ENCODE measurements around the gene LMNTD2.

Gene LMNTD2

GRCh38 chr11:551596-551995, 8.9 kb downstream of the LMNTD2 start:
- H3K36me3 ChIP-seq (replicated peaks in 1 of 2; ENCODE audit: control insufficient read depth in 2 of 2, insufficient read depth in 2 of 2, low read length in 2 of 2), result no peaks in the 10 kb centered on the region
- DNase-seq (ENCODE audit: low spot score), result no peak
- no peak overlapping the region for H3K23ac ChIP-seq (ENCODE audit: low read depth, low read length, poor library complexity)
- no CpG with 5 or more reads among the region's 12 CpGs for WGBS, 2 donors (ENCODE audit: extremely low coverage in 2 of 2, insufficient read length in 2 of 2, insufficient replicate concordance in 1 of 2)
- no peak overlapping the region for H4K91ac ChIP-seq (ENCODE audit: low read depth, low read length, poor library complexity)
- no peak overlapping the region for H3K14ac ChIP-seq (ENCODE audit: low read length)
- no peak overlapping the region for H2BK12ac ChIP-seq (ENCODE audit: low read length)
- no peaks in the 10 kb centered on the region for H3K9me3 ChIP-seq (replicated peaks in 1 of 2; ENCODE audit: control insufficient read depth in 2 of 2, insufficient read depth in 1 of 2, low read depth in 1 of 2, low read length in 2 of 2)
- H4K8ac ChIP-seq (ENCODE audit: low read depth, low read length), result no peak overlapping the region
- H3K27ac ChIP-seq (replicated peaks; ENCODE audit: low read length), result no peak overlapping the region
- no peak overlapping the region for H3K4ac ChIP-seq (ENCODE audit: low read length)
- H3K9ac ChIP-seq (ENCODE audit: low read depth, low read length, poor library complexity), result no peak overlapping the region
- H3K79me1 ChIP-seq (ENCODE audit: low read depth, low read length), result no peaks in the 10 kb centered on the region
- H2BK120ac ChIP-seq (ENCODE audit: low read depth, low read length), result no peak overlapping the region
- no peak overlapping the region for H3K18ac ChIP-seq (ENCODE audit: low read length)
- H2AK5ac ChIP-seq (ENCODE audit: low read depth, low read length), result peak overlapping the region; percentile 89
- no peak overlapping the region for H2AFZ ChIP-seq (ENCODE audit: low read length)
- H3K4me2 ChIP-seq (ENCODE audit: insufficient read depth, low read length, poor library complexity, severe bottlenecking), result no peak overlapping the region
- H3K4me1 ChIP-seq (ENCODE audit: control insufficient read depth in 2 of 2, insufficient read depth in 1 of 2, low read depth in 1 of 2, low read length in 2 of 2), result peaks cover 2 to 7% of the 10 kb centered on the region in 2 donors
- H2BK15ac ChIP-seq (ENCODE audit: low read length), result no peak overlapping the region
- peak overlapping the region; percentile 75 for H2BK5ac ChIP-seq (ENCODE audit: low read length)
- H3K27me3 ChIP-seq (ENCODE audit: control insufficient read depth in 3 of 3, insufficient read depth in 3 of 3, low read depth in 1 of 3, low read length in 3 of 3), result peaks cover 11 to 18% (median 17%) of the 10 kb centered on the region in 3 experiments
- no peak overlapping the region for H3K4me3 ChIP-seq (ENCODE audit: low read length in 2 of 2)

DNA sequence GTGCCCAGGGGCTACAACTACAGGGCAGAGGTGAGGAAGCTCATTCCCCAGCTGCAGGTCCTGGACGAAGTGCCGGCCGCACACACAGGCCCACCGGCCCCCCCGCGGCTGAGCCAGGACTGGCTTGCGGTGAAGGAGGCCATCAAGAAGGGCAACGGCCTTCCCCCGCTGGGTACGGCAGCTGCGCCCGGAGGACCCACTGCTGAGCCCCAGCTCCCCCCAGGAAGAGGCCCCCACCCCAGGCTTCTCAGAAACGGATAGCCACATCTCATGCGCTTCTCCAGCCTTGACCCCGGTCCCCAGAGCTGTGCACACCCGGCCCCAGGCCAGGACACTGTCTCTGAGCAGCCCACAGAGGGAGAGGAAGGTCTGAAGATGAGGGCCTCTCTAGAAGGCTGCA, 9.4 kb downstream of the LMNTD2 start:
- no peak overlapping the region for H3K4me3 ChIP-seq (ENCODE audit: low read length in 2 of 2)
- no peak overlapping the region for H3K4me2 ChIP-seq (ENCODE audit: insufficient read depth, low read length, poor library complexity, severe bottlenecking)
- peak overlapping the region; percentile 89 for H2AK5ac ChIP-seq (ENCODE audit: low read depth, low read length)
- H3K36me3 ChIP-seq (replicated peaks in 1 of 2; ENCODE audit: control insufficient read depth in 2 of 2, insufficient read depth in 2 of 2, low read length in 2 of 2), result no peaks in the 10 kb centered on the region
- H3K23ac ChIP-seq (ENCODE audit: low read depth, low read length, poor library complexity), result no peak overlapping the region
- H3K9ac ChIP-seq (ENCODE audit: low read depth, low read length, poor library complexity), result no peak overlapping the region
- no peak overlapping the region for H2BK120ac ChIP-seq (ENCODE audit: low read depth, low read length)
- peak overlapping the region; percentile 11 for H3K18ac ChIP-seq (ENCODE audit: low read length)
- no peak overlapping the region for H2BK15ac ChIP-seq (ENCODE audit: low read length)
- no peak for DNase-seq (ENCODE audit: low spot score)
- H3K4ac ChIP-seq (ENCODE audit: low read length), result no peak overlapping the region
- no peak overlapping the region for H4K91ac ChIP-seq (ENCODE audit: low read depth, low read length, poor library complexity)
- H3K79me1 ChIP-seq (ENCODE audit: low read depth, low read length), result no peaks in the 10 kb centered on the region
- H3K9me3 ChIP-seq (replicated peaks in 1 of 2; ENCODE audit: control insufficient read depth in 2 of 2, insufficient read depth in 1 of 2, low read depth in 1 of 2, low read length in 2 of 2), result no peaks in the 10 kb centered on the region
- H4K8ac ChIP-seq (ENCODE audit: low read depth, low read length), result no peak overlapping the region
- WGBS, 2 donors (ENCODE audit: extremely low coverage in 2 of 2, insufficient read length in 2 of 2, insufficient replicate concordance in 1 of 2), result no CpG with 5 or more reads among the region's 16 CpGs
- H2AFZ ChIP-seq (ENCODE audit: low read length), result no peak overlapping the region
- peaks cover 6 to 14% (median 12%) of the 10 kb centered on the region in 3 experiments for H3K27me3 ChIP-seq (ENCODE audit: control insufficient read depth in 3 of 3, insufficient read depth in 3 of 3, low read depth in 1 of 3, low read length in 3 of 3)
- peaks cover 0 to 7% of the 10 kb centered on the region in 2 donors for H3K4me1 ChIP-seq (ENCODE audit: control insufficient read depth in 2 of 2, insufficient read depth in 1 of 2, low read depth in 1 of 2, low read length in 2 of 2)
- no peak overlapping the region for H2BK5ac ChIP-seq (ENCODE audit: low read length)
- no peak overlapping the region for H2BK12ac ChIP-seq (ENCODE audit: low read length)
- H3K14ac ChIP-seq (ENCODE audit: low read length), result no peak overlapping the region
- no peak overlapping the region for H3K27ac ChIP-seq (replicated peaks; ENCODE audit: low read length)

- H3K4ac ChIP-seq (ENCODE audit: low read length), result peak overlapping the region; percentile 66
These were observed 9.8 kb downstream of the LMNTD2 start for GRCh38 chr11:550746-551085.

DNA sequence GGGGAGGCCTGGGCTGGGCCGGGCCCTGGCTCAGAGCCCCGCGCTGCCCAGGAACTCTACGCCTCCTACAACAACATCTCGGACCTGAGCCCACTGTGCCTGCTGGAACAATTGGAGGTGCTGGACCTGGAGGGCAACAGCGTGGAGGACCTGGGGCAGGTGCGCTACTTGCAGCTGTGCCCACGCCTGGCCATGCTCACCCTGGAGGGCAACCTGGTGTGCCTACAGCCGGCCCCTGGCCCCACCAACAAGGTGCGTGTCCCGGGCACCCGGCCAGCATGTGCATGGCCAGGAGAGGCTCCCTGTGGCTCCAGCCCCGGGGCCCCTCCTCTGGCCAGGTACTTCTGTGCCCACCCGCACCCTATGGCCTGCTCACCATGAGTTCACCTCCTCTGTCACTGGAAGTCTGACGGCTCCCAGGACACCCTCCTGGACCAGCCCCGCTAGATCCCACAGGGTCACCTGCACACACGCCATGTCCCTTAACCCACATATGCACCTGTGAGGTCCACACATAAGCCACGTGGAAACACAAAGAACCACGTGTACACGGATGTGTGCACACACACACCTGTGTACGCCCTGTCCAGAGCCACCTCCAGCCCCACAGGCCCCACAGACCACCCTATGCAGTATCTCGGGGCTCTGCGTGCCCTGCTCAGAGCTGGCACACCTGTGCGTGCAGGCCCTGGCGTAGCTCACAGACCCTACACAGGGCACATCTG, 10.4 kb downstream of the LMNTD2 start:
- no peak overlapping the region for H3K14ac ChIP-seq (ENCODE audit: low read length)
- peak overlapping the region in 1 of 2 donors; percentile 10 for H3K4me3 ChIP-seq (ENCODE audit: low read length in 2 of 2)
- H3K9ac ChIP-seq (ENCODE audit: low read depth, low read length, poor library complexity), result peak overlapping the region; percentile 9
- no peak overlapping the region for H4K91ac ChIP-seq (ENCODE audit: low read depth, low read length, poor library complexity)
- H3K27me3 ChIP-seq (ENCODE audit: control insufficient read depth in 3 of 3, insufficient read depth in 3 of 3, low read depth in 1 of 3, low read length in 3 of 3), result peaks cover 0 to 6% (median 4%) of the 10 kb centered on the region in 3 experiments
- H2BK5ac ChIP-seq (ENCODE audit: low read length), result peak overlapping the region; percentile 66
- peak overlapping the region; percentile 89 for H2AK5ac ChIP-seq (ENCODE audit: low read depth, low read length)
- H2BK15ac ChIP-seq (ENCODE audit: low read length), result peak overlapping the region; percentile 58
- peaks cover 0 to 6% of the 10 kb centered on the region in 2 donors for H3K4me1 ChIP-seq (ENCODE audit: control insufficient read depth in 2 of 2, insufficient read depth in 1 of 2, low read depth in 1 of 2, low read length in 2 of 2)
- H2AFZ ChIP-seq (ENCODE audit: low read length), result no peak overlapping the region
- peak overlapping the region; percentile 43 for H3K23ac ChIP-seq (ENCODE audit: low read depth, low read length, poor library complexity)
- H3K27ac ChIP-seq (replicated peaks; ENCODE audit: low read length), result no peak overlapping the region
- H3K9me3 ChIP-seq (replicated peaks in 1 of 2; ENCODE audit: control insufficient read depth in 2 of 2, insufficient read depth in 1 of 2, low read depth in 1 of 2, low read length in 2 of 2), result no peaks in the 10 kb centered on the region
- no peak for DNase-seq (ENCODE audit: low spot score)
- H4K8ac ChIP-seq (ENCODE audit: low read depth, low read length), result no peak overlapping the region
- no peaks in the 10 kb centered on the region for H3K79me1 ChIP-seq (ENCODE audit: low read depth, low read length)
- WGBS, 2 donors (ENCODE audit: extremely low coverage in 2 of 2, insufficient read length in 2 of 2, insufficient replicate concordance in 1 of 2), result no CpG with 5 or more reads among the region's 25 CpGs
- H2BK120ac ChIP-seq (ENCODE audit: low read depth, low read length), result no peak overlapping the region
- no peak overlapping the region for H3K4me2 ChIP-seq (ENCODE audit: insufficient read depth, low read length, poor library complexity, severe bottlenecking)
- H2BK12ac ChIP-seq (ENCODE audit: low read length), result no peak overlapping the region
- peak overlapping the region; percentile 52 for H3K18ac ChIP-seq (ENCODE audit: low read length)
- H3K4ac ChIP-seq (ENCODE audit: low read length), result no peak overlapping the region
- no peaks in the 10 kb centered on the region for H3K36me3 ChIP-seq (replicated peaks in 1 of 2; ENCODE audit: control insufficient read depth in 2 of 2, insufficient read depth in 2 of 2, low read length in 2 of 2)

More at GRCh38 chr11:550746-551085, 9.8 kb downstream of the LMNTD2 start:
- no peak overlapping the region for H2BK120ac ChIP-seq (ENCODE audit: low read depth, low read length)
- H3K4me2 ChIP-seq (ENCODE audit: insufficient read depth, low read length, poor library complexity, severe bottlenecking), result no peak overlapping the region
- WGBS, 2 donors (ENCODE audit: extremely low coverage in 2 of 2, insufficient read length in 2 of 2, insufficient replicate concordance in 1 of 2), result no CpG with 5 or more reads among the region's 5 CpGs
- no peaks in the 10 kb centered on the region for H3K36me3 ChIP-seq (replicated peaks in 1 of 2; ENCODE audit: control insufficient read depth in 2 of 2, insufficient read depth in 2 of 2, low read length in 2 of 2)
- peaks cover 3 to 9% (median 8%) of the 10 kb centered on the region in 3 experiments for H3K27me3 ChIP-seq (ENCODE audit: control insufficient read depth in 3 of 3, insufficient read depth in 3 of 3, low read depth in 1 of 3, low read length in 3 of 3)
- no peak overlapping the region for H2BK12ac ChIP-seq (ENCODE audit: low read length)
- H4K91ac ChIP-seq (ENCODE audit: low read depth, low read length, poor library complexity), result no peak overlapping the region
- no peak overlapping the region for H3K14ac ChIP-seq (ENCODE audit: low read length)
- H3K79me1 ChIP-seq (ENCODE audit: low read depth, low read length), result no peaks in the 10 kb centered on the region
- H3K18ac ChIP-seq (ENCODE audit: low read length), result peak overlapping the region; percentile 52
- no peak overlapping the region for H2AFZ ChIP-seq (ENCODE audit: low read length)
- peak overlapping the region; percentile 89 for H2AK5ac ChIP-seq (ENCODE audit: low read depth, low read length)
- no peak overlapping the region for H3K27ac ChIP-seq (replicated peaks; ENCODE audit: low read length)
- H3K23ac ChIP-seq (ENCODE audit: low read depth, low read length, poor library complexity), result peak overlapping the region; percentile 25
- H3K4me3 ChIP-seq (ENCODE audit: low read length in 2 of 2), result peak overlapping the region in 1 of 2 donors; percentile 10
- H2BK5ac ChIP-seq (ENCODE audit: low read length), result no peak overlapping the region
- no peak overlapping the region for H2BK15ac ChIP-seq (ENCODE audit: low read length)
- H3K9ac ChIP-seq (ENCODE audit: low read depth, low read length, poor library complexity), result peak overlapping the region; percentile 9
- no peaks in the 10 kb centered on the region for H3K9me3 ChIP-seq (replicated peaks in 1 of 2; ENCODE audit: control insufficient read depth in 2 of 2, insufficient read depth in 1 of 2, low read depth in 1 of 2, low read length in 2 of 2)
- H3K4me1 ChIP-seq (ENCODE audit: control insufficient read depth in 2 of 2, insufficient read depth in 1 of 2, low read depth in 1 of 2, low read length in 2 of 2), result peaks cover 0 to 7% of the 10 kb centered on the region in 2 donors
- no peak overlapping the region for H4K8ac ChIP-seq (ENCODE audit: low read depth, low read length)
- no peak for DNase-seq (ENCODE audit: low spot score)
